GM18499 (cell line): Measurements from ENCODE around the gene SLC8B1.
A peak's percentile ranks its signal among the peaks of the same experiment; 100 is the strongest.

Experiments used
- ATAC-seq: cut with Tn5 transposase; IDR thresholded peaks from one replicate; pipeline ENCODE4 v1.9.1; 2021; ENCODE audit warnings: moderate number of reproducible peaks; ENCODE audit not compliant: insufficient read depth, unreplicated experiment

The SLC8B1 gene

GRCh38 chr12:113334786-113335539, at the start of gene SLC8B1:
TSS of gene SLC8B1 (minus strand) at chr12:113335109. CDS start at chr12:113332878, 2,231 bp downstream.
- peak; percentile 63 for ATAC-seq

- ATAC-seq: no peak
Observed at GRCh38 chr12:113382206-113382605, 47.3 kb upstream of the SLC8B1 start.

- no peak for ATAC-seq
Observed at GRCh38 chr12:113381220-113381619, 46.3 kb upstream of the SLC8B1 start.

- no peak for ATAC-seq
Observed at GRCh38 chr12:113378291-113378690, 43.4 kb upstream of the SLC8B1 start.

GRCh38 chr12:113374823-113375428, 40.0 kb upstream of the SLC8B1 start:
- no peak for ATAC-seq

- ATAC-seq: no peak
Observed at GRCh38 chr12:113373969-113374368, 39.1 kb upstream of the SLC8B1 start.

- no peak for ATAC-seq
Observed at GRCh38 chr12:113373440-113373839, 38.5 kb upstream of the SLC8B1 start.

GRCh38 chr12:113372371-113372770, 37.5 kb upstream of the SLC8B1 start:
- ATAC-seq: no peak

GRCh38 chr12:113371808-113372207, 36.9 kb upstream of the SLC8B1 start:
- no peak for ATAC-seq

GRCh38 chr12:113370923-113371682, 36.2 kb upstream of the SLC8B1 start:
- ATAC-seq: no peak

- no peak for ATAC-seq
Observed at GRCh38 chr12:113369391-113369985, 34.6 kb upstream of the SLC8B1 start.

GRCh38 chr12:113368331-113368730, 33.4 kb upstream of the SLC8B1 start:
- ATAC-seq: no peak

GRCh38 chr12:113366827-113367226, 31.9 kb upstream of the SLC8B1 start:
- ATAC-seq: no peak

- no peak for ATAC-seq
Observed at GRCh38 chr12:113365639-113366395, 30.9 kb upstream of the SLC8B1 start.

GRCh38 chr12:113364698-113365097, 29.8 kb upstream of the SLC8B1 start:
- ATAC-seq: no peak

GRCh38 chr12:113361574-113362370, 26.9 kb upstream of the SLC8B1 start:
- no peak for ATAC-seq

GRCh38 chr12:113359939-113360748, 25.2 kb upstream of the SLC8B1 start:
- ATAC-seq: no peak

- ATAC-seq: no peak
Observed at GRCh38 chr12:113359133-113359938, 24.4 kb upstream of the SLC8B1 start.
